Retinal pigment epithelial cell (primary cell): ENCODE data around the gene GNA12.

Experiments
- DNase-seq: peaks from one replicate; pipeline ENCODE4 v3.0.0-alpha.2; 2010; ENCODE audit warnings: low read depth
- H3K4me3 ChIP-seq: 2 replicates; pipeline ENCODE4 v1.5.1; 2011; ENCODE audit warnings: mild to moderate bottlenecking, low read length, control low read depth, moderate library complexity
- TF ChIP-seq, protein P1 (sequence below): conservative IDR thresholded peaks from 2 replicates; pipeline ENCODE4 v1.5.1; 2011; ENCODE audit warnings: low read depth, low read length, control low read depth, inconsistent platforms

GNA12 gene

DNA sequence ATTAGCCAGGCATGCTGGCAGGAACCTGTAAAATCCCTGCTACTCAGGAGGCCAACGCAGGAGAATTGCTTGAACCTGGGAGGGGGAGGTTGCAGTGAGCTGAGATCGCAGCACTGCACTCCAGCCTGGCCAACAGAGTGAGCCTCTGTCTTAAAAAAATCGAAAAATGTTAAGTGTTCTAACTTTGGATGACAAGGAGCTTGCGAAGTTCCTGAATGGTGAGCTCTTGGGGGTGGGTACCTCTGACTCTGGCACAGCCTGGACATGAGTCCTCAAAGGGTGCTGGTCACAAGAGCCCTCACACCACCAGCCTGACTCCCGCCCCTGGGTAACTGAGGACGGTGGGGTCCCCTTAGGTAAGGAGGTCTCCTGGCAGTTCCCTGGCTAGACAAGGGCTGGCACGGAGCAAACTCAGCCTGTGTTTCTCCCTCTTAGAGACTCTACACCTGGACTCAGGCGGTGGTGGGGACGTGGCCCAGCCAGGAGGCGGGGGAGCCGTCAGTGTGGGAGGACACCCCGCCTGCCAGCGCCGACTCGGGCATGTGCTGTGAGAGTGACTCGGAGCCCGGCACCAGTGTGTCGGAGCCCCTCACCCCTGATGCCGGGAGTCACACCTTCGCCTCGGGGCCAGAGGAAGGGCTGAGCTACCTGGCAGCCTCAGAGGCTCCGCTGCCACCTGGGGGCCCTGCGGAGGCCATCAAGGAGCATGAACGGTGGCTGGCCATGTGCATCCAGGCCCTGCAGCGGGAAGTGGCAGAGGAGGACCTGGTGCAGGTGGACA is 132.0 kb downstream of the GNA12 start:
- no peak for DNase-seq
- H3K4me3 ChIP-seq: no peak overlapping the region
- TF ChIP-seq, protein P1, sequence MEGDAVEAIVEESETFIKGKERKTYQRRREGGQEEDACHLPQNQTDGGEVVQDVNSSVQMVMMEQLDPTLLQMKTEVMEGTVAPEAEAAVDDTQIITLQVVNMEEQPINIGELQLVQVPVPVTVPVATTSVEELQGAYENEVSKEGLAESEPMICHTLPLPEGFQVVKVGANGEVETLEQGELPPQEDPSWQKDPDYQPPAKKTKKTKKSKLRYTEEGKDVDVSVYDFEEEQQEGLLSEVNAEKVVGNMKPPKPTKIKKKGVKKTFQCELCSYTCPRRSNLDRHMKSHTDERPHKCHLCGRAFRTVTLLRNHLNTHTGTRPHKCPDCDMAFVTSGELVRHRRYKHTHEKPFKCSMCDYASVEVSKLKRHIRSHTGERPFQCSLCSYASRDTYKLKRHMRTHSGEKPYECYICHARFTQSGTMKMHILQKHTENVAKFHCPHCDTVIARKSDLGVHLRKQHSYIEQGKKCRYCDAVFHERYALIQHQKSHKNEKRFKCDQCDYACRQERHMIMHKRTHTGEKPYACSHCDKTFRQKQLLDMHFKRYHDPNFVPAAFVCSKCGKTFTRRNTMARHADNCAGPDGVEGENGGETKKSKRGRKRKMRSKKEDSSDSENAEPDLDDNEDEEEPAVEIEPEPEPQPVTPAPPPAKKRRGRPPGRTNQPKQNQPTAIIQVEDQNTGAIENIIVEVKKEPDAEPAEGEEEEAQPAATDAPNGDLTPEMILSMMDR: no peak

DNA sequence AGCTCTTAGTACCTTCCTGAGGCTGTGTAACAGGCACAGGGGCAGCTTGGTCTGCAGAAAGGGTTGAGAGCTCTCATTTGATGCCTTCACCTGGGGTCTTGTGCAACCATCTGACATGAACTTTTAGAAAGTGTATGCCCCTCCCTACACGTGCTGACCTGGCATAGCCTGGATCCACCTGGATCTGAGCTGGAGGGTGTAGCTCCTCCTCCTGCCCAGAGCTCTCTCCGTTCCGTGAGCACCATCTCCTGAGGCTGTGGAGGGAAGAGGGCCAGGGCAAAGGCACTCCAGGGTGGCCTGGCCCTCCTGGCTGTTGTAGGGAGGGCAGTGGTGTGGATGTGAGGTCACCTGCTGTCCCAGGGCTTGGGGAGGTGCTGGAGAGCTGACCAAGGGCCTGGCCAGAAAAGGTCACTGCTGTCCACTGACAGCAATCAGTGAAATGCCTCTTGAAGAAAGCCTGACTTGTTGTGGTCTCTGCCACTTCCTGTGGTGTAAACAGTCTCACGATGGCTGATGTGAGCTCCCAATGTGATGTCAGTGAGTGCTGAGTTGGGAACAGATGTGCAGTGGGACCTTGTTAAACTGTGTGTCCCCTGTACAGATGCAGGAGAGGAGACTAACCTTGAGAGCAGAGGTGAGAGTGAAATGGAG is 133.1 kb downstream of the GNA12 start:
- H3K4me3 ChIP-seq: no peak overlapping the region
- TF ChIP-seq, protein P1: no peak
- DNase-seq: no peak

DNA sequence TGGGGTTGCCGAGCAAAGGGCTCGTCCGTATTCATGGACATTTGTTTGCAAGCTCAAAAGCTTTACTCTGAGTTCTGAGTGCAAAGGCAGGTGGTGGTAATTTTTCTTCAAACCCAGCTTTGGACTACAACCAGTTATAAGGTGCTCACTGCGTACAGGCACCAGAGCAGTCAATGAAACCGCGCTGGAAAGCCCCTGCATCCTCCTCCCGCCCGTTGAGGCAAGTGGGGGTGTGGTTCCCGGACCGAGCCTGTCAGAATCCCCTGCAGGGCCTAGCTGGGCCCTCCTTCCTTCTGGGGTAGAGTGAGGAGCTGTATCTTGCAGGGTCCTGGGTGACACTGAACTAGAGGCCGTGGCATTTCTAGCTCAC is 133.8 kb downstream of the GNA12 start:
- no peak overlapping the region for H3K4me3 ChIP-seq
- TF ChIP-seq, protein P1: no peak
- no peak for DNase-seq

DNA sequence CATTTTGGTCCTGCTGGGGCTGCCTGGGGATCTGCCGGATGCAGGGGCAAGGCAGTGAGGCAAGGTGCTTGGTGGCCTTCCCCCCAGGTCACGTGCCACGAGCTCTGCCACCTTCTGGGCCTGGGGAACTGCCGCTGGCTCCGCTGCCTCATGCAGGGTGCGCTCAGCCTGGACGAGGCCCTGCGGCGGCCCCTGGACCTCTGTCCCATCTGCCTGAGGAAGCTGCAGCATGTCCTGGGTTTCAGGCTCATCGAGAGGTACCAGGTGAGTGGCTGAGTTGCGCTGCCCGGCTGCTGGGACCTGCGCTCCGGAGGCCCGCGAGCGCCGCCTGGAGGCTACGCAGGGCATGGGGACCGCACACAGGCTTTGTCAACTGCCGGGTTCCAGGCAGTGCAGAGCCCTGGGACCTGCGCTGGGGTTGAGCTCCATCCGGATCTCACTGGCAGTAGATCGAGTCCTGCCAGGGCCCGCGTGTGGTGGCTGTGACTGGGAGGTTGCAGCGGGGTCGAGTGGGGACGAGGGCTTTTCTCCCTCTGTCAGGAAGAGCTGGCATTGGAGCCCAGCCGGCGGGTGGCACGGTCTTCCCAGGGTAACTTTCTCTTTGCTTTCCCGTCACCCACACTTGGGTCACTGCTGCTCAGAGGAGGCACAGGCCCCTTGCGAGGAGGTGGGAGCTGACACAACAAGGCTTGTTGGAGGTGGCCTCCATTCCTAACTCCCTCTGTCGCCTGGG is 134.4 kb downstream of the GNA12 start:
- TF ChIP-seq, protein P1: peak; percentile 97
- H3K4me3 ChIP-seq: no peak overlapping the region
- no peak for DNase-seq

DNA sequence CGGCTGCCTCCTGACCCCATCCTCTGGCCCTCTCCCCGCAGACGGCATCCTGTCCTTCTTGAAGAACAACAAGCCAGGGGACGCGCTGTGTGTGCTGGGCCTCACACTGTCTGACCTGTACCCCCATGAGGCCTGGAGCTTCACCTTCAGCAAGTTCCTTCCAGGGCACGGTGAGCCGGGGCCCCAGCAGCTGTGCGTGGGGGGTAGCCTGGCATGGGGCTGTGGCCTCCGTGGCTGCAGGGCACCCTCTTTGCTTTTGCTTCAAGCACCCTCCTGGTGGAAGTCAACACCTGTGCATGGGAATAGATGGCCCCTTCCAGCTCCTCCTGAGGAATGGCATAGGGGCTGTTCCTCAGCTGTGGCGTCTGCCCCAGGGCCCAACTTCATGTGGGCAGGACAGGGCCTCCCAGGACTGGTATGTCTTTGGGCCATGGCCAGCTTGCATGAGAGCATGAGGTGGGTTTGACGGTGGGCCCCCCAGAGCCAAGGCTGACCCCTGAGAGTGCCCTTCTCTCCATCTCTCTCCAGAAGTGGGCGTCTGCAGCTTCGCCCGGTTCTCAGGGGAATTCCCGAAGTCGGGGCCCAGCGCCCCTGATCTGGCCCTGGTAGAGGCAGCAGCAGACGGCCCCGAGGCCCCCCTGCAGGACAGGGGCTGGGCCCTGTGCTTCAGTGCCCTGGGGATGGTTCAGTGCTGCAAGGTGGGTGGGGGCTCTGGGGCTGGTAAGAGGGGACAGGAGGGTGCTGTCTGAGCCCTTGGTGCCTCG is 135.4 kb downstream of the GNA12 start:
- no peak overlapping the region for H3K4me3 ChIP-seq
- TF ChIP-seq, protein P1: no peak

DNA sequence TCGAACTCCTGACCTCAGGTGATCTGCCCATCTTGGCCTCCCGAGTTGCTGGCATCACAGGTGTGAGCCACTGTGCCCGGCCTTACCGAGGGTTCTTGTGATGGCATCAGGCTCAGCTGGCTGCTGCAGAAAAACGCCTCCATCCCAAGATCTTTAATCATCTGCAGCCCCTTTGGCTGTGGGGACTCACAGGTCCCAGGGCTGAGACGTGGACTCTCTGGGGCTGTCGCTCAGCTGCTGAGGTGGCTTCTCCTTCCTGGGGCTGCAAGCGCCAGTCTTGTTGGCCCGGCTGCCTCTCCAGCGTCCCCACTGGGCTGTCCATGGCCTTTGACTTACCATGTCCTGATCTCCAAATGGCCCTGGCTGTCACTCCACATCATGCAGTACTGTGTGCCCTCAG is 136.1 kb downstream of the GNA12 start:
- DNase-seq: no peak
- TF ChIP-seq, protein P1: no peak

More for the DNA sequence above, 135.4 kb downstream of the GNA12 start:
- DNase-seq: no peak

More for the DNA sequence above, 136.1 kb downstream of the GNA12 start:
- H3K4me3 ChIP-seq: no peak overlapping the region
